H1 (cell line): ENCODE data around the gene CCL25. TPM values are rescaled to one million over a fixed set of nuclear protein-coding genes. Genes with fewer than 3 reads are reported as not detected.
A peak's percentile ranks its signal among the peaks of the same experiment; 100 is the strongest.

ENCODE experiments used
- CTCF ChIA-PET: fragments of 300-600 bp; sonication (Branson Sonifier 250); formaldehyde crosslinking; loops from one replicate; lab custom pipeline; 2021; ENCODE audit not compliant: partially characterized antibody; lab: Charles Lee
- POLR2A ChIA-PET: fragments of 300-600 bp; sonication (Branson Sonifier 250); formaldehyde crosslinking; loops from one replicate; lab custom pipeline; 2021; ENCODE audit warnings: inconsistent platforms; ENCODE audit not compliant: partially characterized antibody; lab: Charles Lee
- DNase-seq, 2 experiments: peaks; one replicate each; pipeline versions ENCODE4 v3.0.0 to v3.0.0-alpha.2; 2010 to 2022; ENCODE audit warnings: low spot score in 2 of 2, low read depth in 1 of 2, mixed read lengths in 1 of 2
- FAIRE-seq: peaks from 2 replicates; lab custom pipeline; 2011; peaks lifted over from hg19 to GRCh38; lab: Jason Lieb, UNC
- H2AFZ ChIP-seq: 2 replicates; pipeline ENCODE4 v1.8.1; 2012; ENCODE audit warnings: low read length, inconsistent platforms
- H2AK5ac ChIP-seq: 2 replicates; pipeline ENCODE4 v1.6.1; 2013; ENCODE audit warnings: low read depth, low read length
- H2BK120ac ChIP-seq: replicated peaks from 2 replicates; pipeline ENCODE3; 2013; ENCODE audit warnings: low read depth, low read length, inconsistent platforms
- H2BK12ac ChIP-seq: 2 replicates; pipeline ENCODE4 v1.6.1; 2013; ENCODE audit warnings: low read depth, low read length
- H2BK15ac ChIP-seq: 2 replicates; pipeline ENCODE4 v1.6.1; 2013; ENCODE audit warnings: low read length
- H2BK20ac ChIP-seq: 2 replicates; pipeline ENCODE4 v1.6.1; 2013; ENCODE audit warnings: low read length
- H2BK5ac ChIP-seq: 2 replicates; pipeline ENCODE4 v1.6.1; 2013; ENCODE audit warnings: low read depth, low read length
- H3K14ac ChIP-seq: 2 replicates; pipeline ENCODE4 v1.6.1; 2013; ENCODE audit warnings: inconsistent platforms; ENCODE audit not compliant: insufficient read length
- H3K18ac ChIP-seq: 2 replicates; pipeline ENCODE4 v1.6.1; 2013; ENCODE audit warnings: low read length; ENCODE audit errors: extremely low read depth
- H3K23ac ChIP-seq: 2 replicates; pipeline ENCODE4 v1.6.1; 2013; ENCODE audit warnings: inconsistent platforms; ENCODE audit not compliant: insufficient read length
- H3K23me2 ChIP-seq: 2 replicates; pipeline ENCODE4 v1.6.1; 2013; ENCODE audit warnings: low read depth, low read length
- H3K27ac ChIP-seq: 2 replicates; pipeline ENCODE4 v1.6.1; 2011; ENCODE audit warnings: low read depth, low read length, inconsistent platforms
- H3K27me3 ChIP-seq, 4 experiments: replicated peaks in 1 of 4; 1 replicate in 1 of 4; 2 replicates in 3 of 4; pipeline versions ENCODE4 v1.6.1 to v1.8.1; 2011 to 2013; ENCODE audit warnings: low read length in 3 of 4, mild to moderate bottlenecking in 3 of 4, inconsistent platforms in 2 of 4, mixed read lengths in 2 of 4, moderate library complexity in 1 of 4; ENCODE audit not compliant: control insufficient read depth in 3 of 4, insufficient read depth in 3 of 4; ENCODE audit errors: extremely low read depth in 1 of 4
- H3K36me3 ChIP-seq, 4 experiments: 2 replicates each; pipeline versions ENCODE4 v1.6.1 to v1.8.1; 2011 to 2013; ENCODE audit warnings: mild to moderate bottlenecking in 4 of 4, low read length in 3 of 4, moderate library complexity in 2 of 4, control low read depth in 1 of 4, inconsistent platforms in 1 of 4; ENCODE audit not compliant: insufficient read depth in 4 of 4, control insufficient read depth in 2 of 4
- H3K4ac ChIP-seq: replicated peaks from 2 replicates; pipeline ENCODE3; 2013; ENCODE audit warnings: low read length, low read depth, mixed read lengths, inconsistent platforms; ENCODE audit not compliant: insufficient read length
- H3K4me1 ChIP-seq, 4 experiments: replicated peaks in 1 of 4; 1 replicate in 1 of 4; 2 replicates in 3 of 4; pipeline versions ENCODE4 v1.6.1 to v1.8.1; 2011 to 2013; ENCODE audit warnings: low read length in 3 of 4, inconsistent platforms in 2 of 4, mixed read lengths in 1 of 4; ENCODE audit not compliant: insufficient read depth in 4 of 4, control insufficient read depth in 3 of 4
- H3K4me2 ChIP-seq, 2 experiments: 2 replicates each; pipeline versions ENCODE4 v1.6.1 to v1.8.1; 2011 to 2013; ENCODE audit warnings: low read depth in 2 of 2, low read length in 2 of 2, control low read depth in 1 of 2, inconsistent platforms in 1 of 2, mild to moderate bottlenecking in 1 of 2; ENCODE audit not compliant: insufficient read depth in 1 of 2
- H3K4me3 ChIP-seq, 4 experiments: fragments of 200-600, 300-600 bp in 1 of 4; sonication (generic), shearing (Covaris generic), sonication (Bioruptor Twin) in 1 of 4; 2 replicates each; pipeline versions ENCODE4 v1.5.1 to v1.8.1; 2011 to 2016; ENCODE audit warnings: low read length in 4 of 4, low read depth in 3 of 4, control low read depth in 2 of 4, inconsistent platforms in 2 of 4, mild to moderate bottlenecking in 2 of 4, mixed read lengths in 1 of 4, moderate library complexity in 1 of 4; ENCODE audit not compliant: insufficient read depth in 2 of 4; ENCODE audit errors: extremely low read depth in 1 of 4
- H3K56ac ChIP-seq: replicated peaks from 2 replicates; pipeline ENCODE3; 2013; ENCODE audit warnings: low read depth, mild to moderate bottlenecking, mixed read lengths, low read length, inconsistent platforms; ENCODE audit not compliant: insufficient read length
- H3K79me1 ChIP-seq: 2 replicates; pipeline ENCODE4 v1.6.1; 2013; ENCODE audit warnings: low read depth, low read length, control low read depth
- H3K79me2 ChIP-seq, 2 experiments: 2 replicates each; pipeline versions ENCODE4 v1.6.1 to v1.8.1; 2012 to 2013; ENCODE audit warnings: low read length in 2 of 2, mild to moderate bottlenecking in 2 of 2, inconsistent platforms in 1 of 2; ENCODE audit not compliant: insufficient read depth in 2 of 2, control insufficient read depth in 1 of 2
- H3K9ac ChIP-seq, 4 experiments: replicated peaks in 1 of 4; 1 replicate in 1 of 4; 2 replicates in 3 of 4; pipeline versions ENCODE4 v1.6.1 to v1.8.1; 2011 to 2013; ENCODE audit warnings: low read depth in 3 of 4, low read length in 3 of 4, control low read depth in 2 of 4, mild to moderate bottlenecking in 2 of 4, moderate library complexity in 2 of 4, inconsistent platforms in 1 of 4; ENCODE audit errors: extremely low read depth in 1 of 4
- H3K9me3 ChIP-seq, 2 experiments: 2 replicates each; pipeline versions ENCODE4 v1.6.1 to v1.8.1; 2012 to 2013; ENCODE audit warnings: mild to moderate bottlenecking in 2 of 2, moderate library complexity in 2 of 2, control low read depth in 1 of 2, inconsistent platforms in 1 of 2, low read depth in 1 of 2, low read length in 1 of 2, mixed read lengths in 1 of 2; ENCODE audit not compliant: insufficient read depth in 2 of 2
- H4K20me1 ChIP-seq, 2 experiments: replicated peaks in 1 of 2; 2 replicates each; pipeline versions ENCODE3 to v1.8.1; 2011 to 2013; ENCODE audit warnings: inconsistent platforms in 2 of 2, low read length in 2 of 2, mild to moderate bottlenecking in 1 of 2; ENCODE audit not compliant: insufficient read depth in 2 of 2, control insufficient read depth in 1 of 2
- H4K5ac ChIP-seq: 2 replicates; pipeline ENCODE4 v1.6.1; 2013; ENCODE audit warnings: low read length, low read depth, mixed read lengths, inconsistent platforms; ENCODE audit not compliant: insufficient read length
- H4K8ac ChIP-seq: 2 replicates; pipeline ENCODE4 v1.8.0; 2013; ENCODE audit warnings: mild to moderate bottlenecking, moderate library complexity, low read length, inconsistent platforms; ENCODE audit not compliant: insufficient read depth; ENCODE audit errors: extremely low read depth
- H4K91ac ChIP-seq: replicated peaks from 2 replicates; pipeline ENCODE3; 2013; ENCODE audit warnings: low read length, mixed read lengths, inconsistent platforms; ENCODE audit not compliant: insufficient read length
- CBX5 ChIP-seq: fragments of 300-800, 300-1000 bp; sonication (generic); IDR thresholded peaks from 2 replicates; pipeline ENCODE4 v1.7.1; 2016; ENCODE audit warnings: antibody characterized with exemption, low read length, low read depth
- CBX8 ChIP-seq: fragments of 300-800, 300-1000 bp; sonication (generic); IDR thresholded peaks from 2 replicates; pipeline ENCODE4 v1.7.1; 2016; ENCODE audit warnings: low read depth, low read length, borderline replicate concordance
- CHD1 ChIP-seq: IDR thresholded peaks from 2 replicates; pipeline ENCODE4 v1.6.1; 2012; ENCODE audit warnings: low read depth, low read length, improper control_type of control experiment
- CTBP2 ChIP-seq: IDR thresholded peaks from 2 replicates; pipeline ENCODE4 v1.7.0; 2011; ENCODE audit warnings: borderline replicate concordance, mild to moderate bottlenecking, moderate library complexity, mixed read lengths, low read length; ENCODE audit not compliant: insufficient read depth, insufficient read length
- EP300 ChIP-seq, 2 experiments: IDR thresholded peaks; 1 replicate in 1 of 2; 2 replicates in 1 of 2; pipeline ENCODE4 v1.6.1; 2011 to 2012; ENCODE audit warnings: low read depth in 2 of 2, low read length in 2 of 2, mild to moderate bottlenecking in 2 of 2, borderline replicate concordance in 1 of 2, inconsistent platforms in 1 of 2, moderate library complexity in 1 of 2
- GTF2F1 ChIP-seq: IDR thresholded peaks from 2 replicates; pipeline ENCODE4 v1.6.1; 2012; ENCODE audit warnings: low read depth, low read length, improper control_type of control experiment, borderline replicate concordance
- RNF2 ChIP-seq: fragments of 200-900, 300-1000 bp; sonication (generic); IDR thresholded peaks from 2 replicates; pipeline ENCODE4 v1.7.1; 2016; ENCODE audit warnings: borderline replicate concordance, low read depth, mild to moderate bottlenecking, antibody characterized with exemption, low read length; ENCODE audit not compliant: poor library complexity, severe bottlenecking; ENCODE audit errors: missing control alignments
- SIN3A ChIP-seq, 2 experiments: IDR thresholded peaks in 1 of 2; conservative IDR thresholded peaks in 1 of 2; 2 replicates each; pipeline ENCODE4 v1.6.1; 2011 to 2012; ENCODE audit warnings: low read length in 2 of 2, improper control_type of control experiment in 1 of 2, low read depth in 1 of 2, mild to moderate bottlenecking in 1 of 2
- SUZ12 ChIP-seq: fragments of 200-600 bp; sonication (generic); IDR thresholded peaks from 2 replicates; pipeline ENCODE4 v1.6.1; 2012; ENCODE audit warnings: mild to moderate bottlenecking, inconsistent platforms, low read length, moderate library complexity, mixed read lengths
- WGBS, 2 experiments: shearing (Covaris generic) in 1 of 2; methylation state at CpG; one replicate each; pipeline versions ENCODE4 v1.1.6 to v1.1.7; 2013 to 2015; ENCODE audit warnings: low lambda C conversion rate in 2 of 2, mixed read lengths in 2 of 2, inconsistent platforms in 1 of 2, low coverage in 1 of 2, missing lambda C conversion rate in 1 of 2; ENCODE audit not compliant: insufficient replicate concordance in 2 of 2, insufficient coverage in 1 of 2, insufficient read length in 1 of 2; ENCODE audit errors: extremely low coverage in 1 of 2, missing lambda C conversion rate in 1 of 2; 5-methylcytosine and 5-hydroxymethylcytosine counted together
- polyA plus RNA-seq, 7 experiments: library from polyadenylated mRNA; depleted of rRNA in 3 of 7; stranded (reverse) in 5 of 7; unstranded in 2 of 7; fragments of >200 nt in 5 of 7; fragments of 200-250 nt in 2 of 7; gene quantifications; 1 replicate in 5 of 7; 2 replicates in 1 of 7; 4 replicates in 1 of 7; pipeline versions ENCODE4 v1.2.1 to v1.2.3, GENCODE V29; 2011 to 2013; ENCODE audit warnings: missing spikeins in 2 of 7, mixed read lengths in 2 of 7
- total RNA-seq: library from RNA; stranded (reverse); fragmentation: NEBNext Ultra II Directional; extraction: Animal tissue kit (Norgen Biotek cat#: 25700); gene quantifications from 2 replicates; pipeline ENCODE4 v1.2.1, GENCODE V29; 2021

The CCL25 gene
- total and polyA plus RNA-seq, 2 of the 8 experiments (the other 6 are each of a cell fraction or from before 2014, with no cell fraction given) = 0.59 TPM; not detected in 1

DNA sequence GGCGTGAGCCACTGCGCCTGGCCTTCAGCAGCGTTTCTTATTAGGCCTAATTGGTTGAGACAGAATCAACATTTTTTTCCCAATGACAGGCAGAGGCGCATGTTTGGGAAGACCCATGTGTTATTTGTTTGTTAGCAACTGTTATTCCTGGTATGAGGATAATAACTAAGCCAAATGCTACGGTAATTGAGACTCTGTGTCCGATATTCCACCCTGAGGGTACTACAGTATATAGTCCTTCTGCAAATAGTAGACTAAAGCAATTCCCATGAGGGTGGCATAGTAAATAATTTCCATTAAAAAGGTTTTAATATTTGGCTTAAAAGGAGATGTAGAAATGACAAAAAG is 18.4 kb upstream of the CCL25 start:
- H3K36me3 ChIP-seq = no peaks in the 10 kb centered on the region
- no peak overlapping the region for H2BK5ac ChIP-seq
- H2AFZ ChIP-seq = no peak overlapping the region
- peaks cover 4 to 14% (median 9%) of the 10 kb centered on the region in 4 experiments for H3K4me1 ChIP-seq
- no peaks in the 10 kb centered on the region for H3K79me2 ChIP-seq
- H2BK120ac ChIP-seq = peak overlapping the region; percentile 78
- no peak overlapping the region for H3K56ac ChIP-seq
- H3K4ac ChIP-seq = peak overlapping the region; percentile 53
- no peak overlapping the region for H4K5ac ChIP-seq
- no peaks in the 10 kb centered on the region for H3K79me1 ChIP-seq
- no peak overlapping the region for H2BK15ac ChIP-seq
- 89% methylated on average over 6 of the region's 6 CpGs; no CpG with 5 or more reads in 1 of the 2 experiments for WGBS, 2 experiments
- no peak overlapping the region for H3K4me3 ChIP-seq
- no peak overlapping the region for H2AK5ac ChIP-seq
- no peak overlapping the region for H3K14ac ChIP-seq
- ChIA-PET CTCF (interaction anchor here (1.0 kb wide), 1 partner anchor 19 kb away, joined by 3 read pairs; the partner anchor contains the start of gene CCL25), POLR2A (no interaction called here)
- H4K20me1 ChIP-seq = no peaks in the 10 kb centered on the region
- H3K18ac ChIP-seq = no peak overlapping the region
- no peak overlapping the region for H3K9ac ChIP-seq
- no peaks in the 10 kb centered on the region for H3K23me2 ChIP-seq
- DNase-seq (no peak), FAIRE-seq (no peak)
- no peak overlapping the region for H4K91ac ChIP-seq
- no peak overlapping the region for H2BK12ac ChIP-seq
- TF ChIP-seq CBX8 = no peak
- no peak for TF ChIP-seq GTF2F1
- no peak for TF ChIP-seq EP300 (IDR thresholded peaks at IDR 0.05; ENCODE audit: borderline replicate concordance in 1 of 2, low read depth in 2 of 2, low read length in 2 of 2)
- TF ChIP-seq SIN3A (conservative IDR thresholded peaks at IDR 0.05 in 1 of 2, IDR thresholded peaks at IDR 0.05 in 1 of 2; ENCODE audit: low read depth in 1 of 2, low read length in 2 of 2) = no peak
- TF ChIP-seq RNF2 = no peak
- no peak for TF ChIP-seq CHD1
- no peak for TF ChIP-seq CBX5
- TF ChIP-seq CTBP2 = no peak
- no peak for TF ChIP-seq SUZ12
- no peaks in the 10 kb centered on the region; a peak in 1 of 7 replicates for H3K27me3 ChIP-seq
- no peak overlapping the region for H4K8ac ChIP-seq
- H3K27ac ChIP-seq = no peak overlapping the region
- H2BK20ac ChIP-seq = no peak overlapping the region
- H3K9me3 ChIP-seq = no peaks in the 10 kb centered on the region
- no peak overlapping the region for H3K23ac ChIP-seq
- H3K4me2 ChIP-seq = no peak overlapping the region
